ENCODE results near the gene TREML4. TPM values are rescaled to one million over a fixed set of nuclear protein-coding genes. Genes with fewer than 3 reads are reported as not detected.

Gene TREML4
- total RNA-seq, 1 donor from 2014 or later: not detected

DNA sequence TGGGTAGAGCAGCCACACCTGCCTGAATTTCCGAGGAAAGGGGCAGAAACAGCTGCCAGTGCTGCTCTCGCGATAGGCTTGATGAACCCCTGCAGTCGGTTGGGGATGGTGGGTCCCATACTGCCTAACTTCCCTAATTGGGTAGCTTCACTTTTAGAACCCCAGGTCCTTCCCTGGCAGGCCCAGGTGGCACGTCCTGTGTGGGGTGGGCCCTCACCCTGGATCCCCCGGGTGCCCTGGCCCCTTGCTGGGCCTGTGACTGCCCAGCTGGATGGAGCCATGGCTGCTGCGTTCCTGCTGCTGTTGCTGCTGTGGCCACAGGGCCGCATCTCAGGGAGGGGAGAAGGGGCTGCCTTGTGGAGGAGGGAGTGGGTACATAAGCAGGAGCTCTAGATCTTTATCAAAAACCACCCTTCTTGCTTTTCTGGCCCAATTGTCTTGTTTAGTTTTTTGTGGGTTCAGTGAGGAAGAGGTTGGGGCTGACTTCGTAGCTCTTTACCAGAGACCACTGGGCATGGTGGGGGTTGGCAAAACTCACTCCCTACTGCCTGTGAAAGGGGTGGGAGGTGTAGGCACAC lies 19.2 kb downstream of the TREML4 start:
- Histone ChIP-seq H3K27me3 (ENCODE audit: control insufficient read depth in 3 of 3, insufficient read depth in 3 of 3, low read length in 3 of 3) (peaks cover 0 to 9% (median 0%) of the 10 kb centered on the region in 3 donors), H3K27ac (ENCODE audit: low read depth, low read length) (no peak overlapping the region), H3K4me3 (ENCODE audit: low read length in 3 of 3) (no peak overlapping the region), H3K9me3 (ENCODE audit: control insufficient read depth in 3 of 3, low read length in 3 of 3) (no peaks in the 10 kb centered on the region), H3K9ac (ENCODE audit: low read depth in 1 of 3, low read length in 3 of 3) (no peak overlapping the region), H3K36me3 (ENCODE audit: control insufficient read depth in 3 of 3, insufficient read depth in 3 of 3, low read length in 3 of 3) (no peaks in the 10 kb centered on the region), H3K4me1 (ENCODE audit: control insufficient read depth in 3 of 3, insufficient read depth in 3 of 3, low read length in 3 of 3) (no peaks in the 10 kb centered on the region)

DNA sequence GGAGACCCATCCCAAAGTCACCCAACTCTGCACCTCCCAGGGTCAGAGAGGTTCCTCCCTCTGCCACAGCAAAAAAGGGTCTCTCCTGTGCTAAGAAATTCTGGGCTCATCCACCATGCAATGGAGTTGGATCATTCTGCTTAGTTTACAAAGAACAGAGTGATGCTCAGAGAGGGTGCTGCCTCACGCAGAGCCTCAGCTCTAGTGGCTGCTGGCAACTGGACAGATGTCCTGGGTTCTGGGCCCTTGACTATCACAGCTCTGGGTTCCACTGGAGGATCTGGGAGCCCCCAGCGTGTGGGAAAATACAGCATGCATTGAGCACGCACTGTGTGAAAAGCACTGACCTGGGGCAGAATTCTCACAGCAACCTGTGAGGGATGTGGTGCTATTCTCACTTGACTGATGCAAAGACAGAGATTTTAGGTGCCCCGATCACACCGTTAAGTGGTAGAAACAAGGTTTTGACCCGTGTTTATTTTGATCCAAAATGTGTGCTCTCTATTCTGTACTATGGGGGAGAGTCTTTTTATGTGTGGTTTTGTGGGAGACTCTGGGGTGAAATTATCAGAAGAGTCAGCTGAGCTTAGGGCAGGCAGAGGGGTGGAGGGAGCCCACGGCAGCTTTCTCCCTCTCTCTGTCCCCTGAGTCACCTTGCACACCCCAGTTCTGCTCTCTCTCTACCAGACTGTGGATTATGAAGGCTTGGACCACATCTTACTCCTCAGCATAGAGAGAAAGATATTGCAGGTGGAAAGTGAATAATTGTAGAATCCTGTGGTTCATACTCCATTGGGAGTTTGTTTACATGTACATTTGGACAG lies 19.9 kb downstream of the TREML4 start:
- H3K4me1 ChIP-seq (ENCODE audit: control insufficient read depth in 3 of 3, insufficient read depth in 3 of 3, low read length in 3 of 3): no peaks in the 10 kb centered on the region
- H3K4me3 ChIP-seq (ENCODE audit: low read length in 3 of 3): no peak overlapping the region
- no peak overlapping the region for H3K9ac ChIP-seq (ENCODE audit: low read depth in 1 of 3, low read length in 3 of 3)
- H3K9me3 ChIP-seq (ENCODE audit: control insufficient read depth in 3 of 3, low read length in 3 of 3): no peaks in the 10 kb centered on the region
- H3K27me3 ChIP-seq (ENCODE audit: control insufficient read depth in 3 of 3, insufficient read depth in 3 of 3, low read length in 3 of 3): peaks cover 0 to 4% (median 0%) of the 10 kb centered on the region in 3 donors
- no peaks in the 10 kb centered on the region for H3K36me3 ChIP-seq (ENCODE audit: control insufficient read depth in 3 of 3, insufficient read depth in 3 of 3, low read length in 3 of 3)
- H3K27ac ChIP-seq (ENCODE audit: low read depth, low read length): no peak overlapping the region

GRCh38 chr6:41252401-41253169 lies 24.4 kb downstream of the TREML4 start:
- no peak overlapping the region for H3K27ac ChIP-seq (ENCODE audit: low read depth, low read length)
- no peaks in the 10 kb centered on the region for H3K4me1 ChIP-seq (ENCODE audit: control insufficient read depth in 3 of 3, insufficient read depth in 3 of 3, low read length in 3 of 3)
- no peak overlapping the region for H3K4me3 ChIP-seq (ENCODE audit: low read length in 3 of 3)
- no peaks in the 10 kb centered on the region for H3K9me3 ChIP-seq (ENCODE audit: control insufficient read depth in 3 of 3, low read length in 3 of 3)
- peaks cover 0 to 4% (median 0%) of the 10 kb centered on the region in 3 donors for H3K27me3 ChIP-seq (ENCODE audit: control insufficient read depth in 3 of 3, insufficient read depth in 3 of 3, low read length in 3 of 3)
- no peaks in the 10 kb centered on the region for H3K36me3 ChIP-seq (ENCODE audit: control insufficient read depth in 3 of 3, insufficient read depth in 3 of 3, low read length in 3 of 3)
- no peak overlapping the region for H3K9ac ChIP-seq (ENCODE audit: low read depth in 1 of 3, low read length in 3 of 3)

GRCh38 chr6:41255110-41255509 lies 27.0 kb downstream of the TREML4 start:
- peaks cover 0 to 2% (median 0%) of the 10 kb centered on the region in 3 donors for H3K9me3 ChIP-seq (ENCODE audit: control insufficient read depth in 3 of 3, low read length in 3 of 3)
- H3K4me3 ChIP-seq (ENCODE audit: low read length in 3 of 3): no peak overlapping the region

DNA sequence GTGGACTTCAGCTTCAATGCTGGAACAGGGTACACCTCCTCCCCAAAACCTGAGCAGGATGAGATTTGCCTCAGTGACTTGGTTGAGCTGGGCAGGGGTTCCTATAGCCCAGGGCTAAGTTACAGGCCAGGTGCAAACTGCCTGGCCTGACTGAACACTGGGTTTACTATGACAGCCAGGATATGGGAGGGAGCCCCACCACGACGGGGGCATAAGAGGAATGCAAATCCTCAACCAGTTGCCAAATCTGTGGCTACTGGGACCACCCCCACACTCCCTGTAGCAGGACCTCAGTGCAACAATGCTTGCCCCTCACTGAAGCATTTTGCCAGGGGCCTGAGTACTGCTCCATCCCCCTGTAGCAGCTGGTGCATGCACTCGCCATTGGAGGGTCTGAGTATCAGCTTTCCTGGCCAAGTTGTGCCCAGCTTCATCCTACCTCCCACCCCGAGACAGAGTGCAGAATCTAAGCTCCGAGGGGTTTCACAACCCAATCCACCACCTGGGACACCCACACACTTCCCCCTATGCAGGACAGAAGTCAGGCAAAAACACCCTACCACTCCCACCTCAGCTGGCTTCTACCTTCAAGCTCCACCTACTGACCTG lies 27.6 kb downstream of the TREML4 start:
- H3K9me3 ChIP-seq (ENCODE audit: control insufficient read depth in 3 of 3, low read length in 3 of 3): peaks cover 0 to 2% (median 2%) of the 10 kb centered on the region in 3 donors
- H3K4me1 ChIP-seq (ENCODE audit: control insufficient read depth in 3 of 3, insufficient read depth in 3 of 3, low read length in 3 of 3): no peaks in the 10 kb centered on the region
- no peak overlapping the region for H3K4me3 ChIP-seq (ENCODE audit: low read length in 3 of 3)
- no peak overlapping the region for H3K27ac ChIP-seq (ENCODE audit: low read depth, low read length)
- H3K36me3 ChIP-seq (ENCODE audit: control insufficient read depth in 3 of 3, insufficient read depth in 3 of 3, low read length in 3 of 3): no peaks in the 10 kb centered on the region
- H3K27me3 ChIP-seq (ENCODE audit: control insufficient read depth in 3 of 3, insufficient read depth in 3 of 3, low read length in 3 of 3): peaks cover 0 to 4% (median 0%) of the 10 kb centered on the region in 3 donors
- no peak overlapping the region for H3K9ac ChIP-seq (ENCODE audit: low read depth in 1 of 3, low read length in 3 of 3)

More at GRCh38 chr6:41255110-41255509, 27.0 kb downstream of the TREML4 start:
- H3K27me3 ChIP-seq (ENCODE audit: control insufficient read depth in 3 of 3, insufficient read depth in 3 of 3, low read length in 3 of 3): peaks cover 0 to 4% (median 0%) of the 10 kb centered on the region in 3 donors
- no peaks in the 10 kb centered on the region for H3K4me1 ChIP-seq (ENCODE audit: control insufficient read depth in 3 of 3, insufficient read depth in 3 of 3, low read length in 3 of 3)
- no peak overlapping the region for H3K9ac ChIP-seq (ENCODE audit: low read depth in 1 of 3, low read length in 3 of 3)
- no peaks in the 10 kb centered on the region for H3K36me3 ChIP-seq (ENCODE audit: control insufficient read depth in 3 of 3, insufficient read depth in 3 of 3, low read length in 3 of 3)
- no peak overlapping the region for H3K27ac ChIP-seq (ENCODE audit: low read depth, low read length)

DNA sequence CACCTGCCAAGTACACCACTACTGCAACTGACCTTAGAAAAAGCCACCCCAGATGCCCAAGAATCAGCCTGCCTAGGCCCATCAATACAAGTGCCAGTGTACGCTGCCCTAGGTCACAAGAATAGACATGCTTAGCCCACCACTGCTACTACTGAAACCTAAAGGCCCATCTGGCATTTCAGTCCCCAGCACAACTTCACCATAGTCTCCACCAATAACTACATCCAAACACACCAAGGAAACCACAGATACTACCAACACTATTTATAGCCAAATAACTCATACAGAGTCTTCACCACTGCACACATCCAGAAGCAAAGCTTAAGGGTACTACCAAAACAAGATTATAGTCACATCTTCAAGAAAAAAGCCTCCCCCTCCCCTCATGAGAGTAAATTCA lies 28.2 kb downstream of the TREML4 start:
- Histone ChIP-seq H3K9ac (ENCODE audit: low read depth in 1 of 3, low read length in 3 of 3) (no peak overlapping the region), H3K27me3 (ENCODE audit: control insufficient read depth in 3 of 3, insufficient read depth in 3 of 3, low read length in 3 of 3) (peaks cover 0 to under 1% (median 0%) of the 10 kb centered on the region in 3 donors), H3K27ac (ENCODE audit: low read depth, low read length) (no peak overlapping the region), H3K9me3 (ENCODE audit: control insufficient read depth in 3 of 3, low read length in 3 of 3) (peaks cover 0 to 3% (median 2%) of the 10 kb centered on the region in 3 donors), H3K36me3 (ENCODE audit: control insufficient read depth in 3 of 3, insufficient read depth in 3 of 3, low read length in 3 of 3) (no peaks in the 10 kb centered on the region), H3K4me3 (ENCODE audit: low read length in 3 of 3) (no peak overlapping the region), H3K4me1 (ENCODE audit: control insufficient read depth in 3 of 3, insufficient read depth in 3 of 3, low read length in 3 of 3) (no peaks in the 10 kb centered on the region)

- Histone ChIP-seq H3K9ac (ENCODE audit: low read depth in 1 of 3, low read length in 3 of 3) (no peak overlapping the region), H3K27me3 (ENCODE audit: control insufficient read depth in 3 of 3, insufficient read depth in 3 of 3, low read length in 3 of 3) (no peaks in the 10 kb centered on the region), H3K27ac (ENCODE audit: low read depth, low read length) (no peak overlapping the region), H3K9me3 (ENCODE audit: control insufficient read depth in 3 of 3, low read length in 3 of 3) (peaks cover 0 to 7% (median 2%) of the 10 kb centered on the region in 3 donors), H3K4me1 (ENCODE audit: control insufficient read depth in 3 of 3, insufficient read depth in 3 of 3, low read length in 3 of 3) (no peaks in the 10 kb centered on the region), H3K4me3 (ENCODE audit: low read length in 3 of 3) (no peak overlapping the region), H3K36me3 (ENCODE audit: control insufficient read depth in 3 of 3, insufficient read depth in 3 of 3, low read length in 3 of 3) (no peaks in the 10 kb centered on the region)
Observed at GRCh38 chr6:41257369-41258195, 29.4 kb downstream of the TREML4 start.

- Histone ChIP-seq H3K27me3 (ENCODE audit: control insufficient read depth in 3 of 3, insufficient read depth in 3 of 3, low read length in 3 of 3) (no peaks in the 10 kb centered on the region), H3K36me3 (ENCODE audit: control insufficient read depth in 3 of 3, insufficient read depth in 3 of 3, low read length in 3 of 3) (no peaks in the 10 kb centered on the region), H3K27ac (ENCODE audit: low read depth, low read length) (no peak overlapping the region), H3K9ac (ENCODE audit: low read depth in 1 of 3, low read length in 3 of 3) (no peak overlapping the region), H3K9me3 (ENCODE audit: control insufficient read depth in 3 of 3, low read length in 3 of 3) (peaks cover 0 to 7% (median 2%) of the 10 kb centered on the region in 3 donors), H3K4me3 (ENCODE audit: low read length in 3 of 3) (no peak overlapping the region), H3K4me1 (ENCODE audit: control insufficient read depth in 3 of 3, insufficient read depth in 3 of 3, low read length in 3 of 3) (no peaks in the 10 kb centered on the region)
Observed at GRCh38 chr6:41258196-41258493, 30.0 kb downstream of the TREML4 start.

- Histone ChIP-seq H3K27ac (ENCODE audit: low read depth, low read length) (no peak overlapping the region), H3K9me3 (ENCODE audit: control insufficient read depth in 3 of 3, low read length in 3 of 3) (peaks cover 0 to 14% (median 2%) of the 10 kb centered on the region in 3 donors), H3K36me3 (ENCODE audit: control insufficient read depth in 3 of 3, insufficient read depth in 3 of 3, low read length in 3 of 3) (no peaks in the 10 kb centered on the region), H3K4me3 (ENCODE audit: low read length in 3 of 3) (no peak overlapping the region), H3K9ac (ENCODE audit: low read depth in 1 of 3, low read length in 3 of 3) (no peak overlapping the region), H3K4me1 (ENCODE audit: control insufficient read depth in 3 of 3, insufficient read depth in 3 of 3, low read length in 3 of 3) (no peaks in the 10 kb centered on the region), H3K27me3 (ENCODE audit: control insufficient read depth in 3 of 3, insufficient read depth in 3 of 3, low read length in 3 of 3) (no peaks in the 10 kb centered on the region)
Observed at GRCh38 chr6:41262401-41262800, 34.3 kb downstream of the TREML4 start.

Data from skeletal muscle tissue (tissue), 4 donors.